Measurements from ENCODE around the gene SESN1.

Gene SESN1

GRCh38 chr6:108955329-108955949, 139.2 kb downstream of the SESN1 start:
- FAIRE-seq = no peak

DNA sequence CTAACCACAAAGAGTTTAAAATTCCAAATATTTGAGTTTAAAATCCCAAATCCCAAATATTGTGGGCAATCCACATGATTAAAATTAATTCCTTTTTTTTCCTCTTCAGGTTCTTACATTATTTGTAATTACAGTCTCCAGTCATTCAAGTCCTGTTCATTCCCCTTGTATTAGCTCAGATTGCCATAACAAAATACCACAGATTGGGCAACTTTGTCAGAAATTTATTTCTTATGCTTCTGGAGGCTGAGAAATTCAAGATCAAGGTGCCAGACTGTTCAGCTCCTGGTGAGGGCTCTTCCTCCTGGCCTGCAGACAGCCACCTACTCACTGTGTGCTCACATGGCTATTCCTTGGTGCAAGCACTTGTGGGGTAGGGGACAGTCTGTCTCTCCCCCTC, 141.0 kb downstream of the SESN1 start:
- no peak for FAIRE-seq

GRCh38 chr6:108952776-108953486, 141.7 kb downstream of the SESN1 start:
- no peak for FAIRE-seq

DNA sequence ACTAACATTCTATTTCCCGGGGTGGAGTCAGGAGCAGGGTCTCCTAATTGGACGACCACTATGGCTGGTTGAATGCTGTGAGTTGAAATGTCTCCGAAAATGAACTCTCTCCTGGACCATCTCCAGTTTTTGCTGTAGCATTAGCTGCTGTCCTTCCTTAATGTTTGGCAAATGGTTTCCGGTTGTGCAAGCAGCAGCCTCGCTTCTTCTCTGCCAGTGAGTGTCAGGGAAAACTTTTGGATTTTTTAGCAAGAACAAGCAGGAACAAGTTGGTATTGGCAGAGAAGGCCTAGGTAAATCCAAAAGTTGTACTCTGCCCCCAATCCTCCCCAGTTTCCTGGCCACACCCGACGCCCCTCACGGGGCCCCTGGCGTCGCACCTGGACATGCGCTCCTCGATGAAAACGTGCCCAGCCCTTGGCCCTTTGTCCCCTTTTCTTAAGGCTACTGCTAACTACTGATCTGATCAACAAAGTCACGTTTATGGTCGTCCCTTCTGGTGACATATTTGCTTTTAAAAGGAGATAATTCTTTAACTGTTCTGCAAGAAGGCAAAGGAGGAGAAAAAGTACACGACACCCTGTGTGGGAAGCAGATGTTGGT, 143.2 kb downstream of the SESN1 start:
- FAIRE-seq = no peak

- no peak for FAIRE-seq
Observed at GRCh38 chr6:108948181-108948661, 146.4 kb downstream of the SESN1 start.

DNA sequence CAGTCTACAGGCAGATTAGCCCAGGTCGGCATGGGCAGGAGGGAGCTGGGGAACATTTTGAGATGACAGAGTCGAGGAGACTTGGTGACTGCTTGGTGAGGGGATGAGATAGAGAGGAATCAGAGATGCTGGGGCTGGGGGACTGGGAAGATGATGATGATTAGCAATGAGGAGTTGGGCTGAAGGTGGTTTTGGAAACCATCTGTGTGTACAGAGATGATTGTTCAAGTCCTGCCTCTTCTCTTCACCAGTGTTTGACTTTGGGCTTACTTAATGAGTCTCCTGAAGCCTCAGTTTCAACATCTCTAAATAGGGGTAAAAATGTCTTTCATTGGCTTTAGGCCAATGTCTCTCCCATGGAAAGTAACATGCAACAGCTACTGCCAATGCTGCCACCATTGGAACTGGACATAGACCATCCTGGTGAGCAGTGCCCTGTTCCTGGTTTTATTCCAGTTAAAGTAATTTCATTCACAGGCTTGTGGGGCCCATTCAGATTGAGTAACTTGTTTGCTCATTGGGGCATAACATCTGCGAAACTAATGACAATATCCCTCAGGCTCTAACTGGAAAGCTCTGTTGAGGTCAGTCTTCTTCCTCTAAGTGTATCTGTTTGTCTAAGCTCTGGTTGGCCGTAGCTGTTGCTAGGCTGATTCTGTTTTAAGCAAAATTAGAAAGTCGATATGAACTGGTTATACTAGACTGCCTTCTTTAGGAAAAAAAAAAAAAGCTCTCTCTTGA, 147.4 kb downstream of the SESN1 start:
- no peak for FAIRE-seq

DNA sequence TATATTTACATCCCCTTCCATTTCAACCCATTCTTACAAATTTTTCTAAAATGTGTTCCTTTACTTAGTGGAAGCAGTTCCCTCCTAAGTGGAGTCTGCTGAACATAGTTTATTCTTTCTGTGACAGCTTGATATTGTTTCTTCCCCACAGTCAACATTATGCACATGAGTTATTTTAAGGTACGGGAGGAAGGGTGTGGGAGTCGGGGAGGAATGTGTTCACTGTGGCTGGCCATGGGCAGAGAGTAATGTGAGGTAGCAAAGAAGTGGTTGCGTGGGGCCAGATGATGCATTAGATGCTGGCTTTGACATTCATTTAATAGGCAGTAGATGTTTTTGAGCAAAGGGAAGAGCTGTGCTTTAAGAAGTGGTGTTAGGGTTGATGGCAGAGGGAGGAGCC, 148.0 kb downstream of the SESN1 start:
- no peak for FAIRE-seq

GRCh38 chr6:108945681-108946159, 148.9 kb downstream of the SESN1 start:
- FAIRE-seq = no peak

DNA sequence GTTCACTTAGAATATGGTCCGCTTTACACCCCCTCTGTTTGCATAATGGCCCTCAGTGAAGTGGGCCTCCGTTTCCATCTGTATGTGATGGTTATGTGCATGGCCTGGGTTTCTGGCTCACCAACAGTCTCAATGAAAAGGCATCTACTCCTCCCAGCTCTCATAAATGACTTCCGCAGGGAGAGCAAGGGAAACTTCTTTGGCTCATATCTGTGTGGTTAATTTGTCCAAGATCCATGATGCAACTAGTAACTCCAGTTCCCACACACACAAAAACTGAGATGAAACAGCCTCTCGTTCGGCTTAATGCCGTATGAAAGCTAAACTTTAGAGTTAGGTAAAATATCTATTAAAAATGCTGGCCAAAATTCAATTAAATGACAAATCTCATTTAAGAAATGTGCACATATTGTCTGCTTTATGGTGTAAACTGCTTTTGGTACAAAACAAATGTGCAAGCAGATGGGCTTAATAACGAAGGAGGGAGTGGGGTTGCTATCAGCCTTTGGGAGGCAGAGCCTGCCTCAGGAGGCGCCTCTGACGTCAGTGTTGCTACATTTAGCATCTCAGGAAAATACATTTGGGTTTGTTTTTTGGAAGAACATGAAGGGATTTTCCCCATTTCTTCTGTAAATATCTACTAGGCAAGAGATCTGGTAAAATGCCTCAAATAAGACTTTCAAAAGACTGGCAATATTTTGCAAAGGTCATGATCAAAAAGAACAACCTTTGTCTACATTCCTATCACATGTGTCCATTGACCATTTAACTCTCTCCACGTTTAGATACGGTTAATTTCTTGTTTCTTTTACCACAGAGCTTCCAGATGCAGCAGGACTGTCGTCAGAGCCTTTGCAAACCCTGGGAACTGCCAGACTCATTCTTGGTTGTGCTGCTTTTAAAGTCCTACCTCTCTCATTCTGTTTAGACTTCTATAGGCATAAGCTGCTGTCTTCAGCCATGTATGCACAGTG, 149.7 kb downstream of the SESN1 start:
- FAIRE-seq = no peak

- FAIRE-seq = no peak
Observed at GRCh38 chr6:108944071-108944470, 150.6 kb downstream of the SESN1 start.

- FAIRE-seq = no peak
Observed at GRCh38 chr6:108942556-108943492, 151.8 kb downstream of the SESN1 start.

DNA sequence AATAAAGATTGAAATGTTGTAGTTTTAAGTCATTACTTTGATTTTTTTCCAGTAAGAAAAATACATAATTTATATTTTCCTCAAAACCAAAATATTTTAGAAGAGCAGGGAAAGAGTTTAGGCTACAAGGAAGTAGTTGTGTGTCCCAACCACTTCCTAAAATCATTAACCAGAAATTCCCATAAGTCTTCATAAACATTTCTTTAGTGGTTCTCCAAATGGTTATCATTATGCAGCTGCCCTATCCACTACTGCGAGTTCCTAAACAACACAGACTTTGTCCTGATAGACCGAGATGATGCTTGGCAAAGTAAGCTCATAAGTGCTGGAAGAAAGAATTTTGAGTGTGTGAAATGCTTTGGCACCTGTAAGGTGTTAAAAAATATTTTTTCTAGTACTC, 152.8 kb downstream of the SESN1 start:
- no peak for FAIRE-seq

GRCh38 chr6:108941281-108941680, 153.4 kb downstream of the SESN1 start:
- FAIRE-seq = no peak

GRCh38 chr6:108940741-108941140, 153.9 kb downstream of the SESN1 start:
- no peak for FAIRE-seq

DNA sequence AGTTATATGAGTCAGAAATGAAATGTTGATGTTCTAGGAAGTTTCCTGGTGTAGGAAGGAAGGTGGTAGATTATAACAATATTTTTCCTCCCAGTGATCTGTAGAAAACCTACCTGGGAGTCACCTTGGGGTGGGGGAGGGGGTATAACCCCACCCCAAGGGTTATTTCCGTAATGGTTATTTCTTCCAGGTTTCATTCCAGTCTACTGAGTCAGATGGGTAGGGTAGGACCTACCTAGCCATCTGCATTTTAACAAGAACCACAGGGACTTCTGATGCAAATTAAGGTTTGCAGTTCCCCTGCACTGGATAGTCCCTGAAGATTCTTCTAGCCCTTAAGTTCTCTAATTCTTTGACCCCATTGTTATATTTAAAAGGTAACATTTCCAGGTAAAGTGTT, 157.5 kb downstream of the SESN1 start:
- no peak for FAIRE-seq

All from A204.1 (cell line).